GM18867 (cell line): ENCODE measurements around the gene PTBP1.
"Not testable (repeated sequence)": the region's sequence is repeated elsewhere in the genome, so short reads cannot be mapped to it uniquely, and the experiment has no call there.

Experiments
- ATAC-seq: cut with Tn5 transposase; IDR thresholded peaks from one replicate; pipeline ENCODE4 v1.9.1; 2021; ENCODE audit warnings: mild to moderate bottlenecking, moderate library complexity; ENCODE audit not compliant: unreplicated experiment

PTBP1 gene

GRCh38 chr19:807627-808422 is 10.6 kb downstream of the PTBP1 start:
- no peak for ATAC-seq

- ATAC-seq, result no peak
Measured at GRCh38 chr19:808423-808775, 11.1 kb downstream of the PTBP1 start.

GRCh38 chr19:810077-810855 is 13.0 kb downstream of the PTBP1 start:
- ATAC-seq, result no peak

GRCh38 chr19:810883-811489 is 13.7 kb downstream of the PTBP1 start:
- no peak for ATAC-seq

GRCh38 chr19:811506-812048 is 14.3 kb downstream of the PTBP1 start:
- no peak for ATAC-seq

GRCh38 chr19:812049-812746 is 14.9 kb downstream of the PTBP1 start:
- ATAC-seq, result no peak

GRCh38 chr19:812747-813218 is 15.5 kb downstream of the PTBP1 start:
- ATAC-seq, result no peak

GRCh38 chr19:813219-814151 is 16.2 kb downstream of the PTBP1 start:
- ATAC-seq, result no peak

GRCh38 chr19:814152-815078 is 17.2 kb downstream of the PTBP1 start:
- no peak for ATAC-seq

GRCh38 chr19:815079-815774 is 18.0 kb downstream of the PTBP1 start:
- ATAC-seq, result no peak

- no peak for ATAC-seq
Measured at GRCh38 chr19:815775-816499, 18.7 kb downstream of the PTBP1 start.

- ATAC-seq, result no peak
Measured at GRCh38 chr19:816500-816857, 19.2 kb downstream of the PTBP1 start.

- ATAC-seq, result not testable (repeated sequence)
Measured at GRCh38 chr19:820212-820611, 23.0 kb downstream of the PTBP1 start.

GRCh38 chr19:821231-821824 is 24.1 kb downstream of the PTBP1 start:
- no peak for ATAC-seq

- no peak for ATAC-seq
Measured at GRCh38 chr19:821825-822503, 24.7 kb downstream of the PTBP1 start, which contains the start of gene PLPPR3. PLPPR3 (minus strand) TSS chr19:821955; CDS start chr19:821559, 396 bp downstream.

GRCh38 chr19:823565-824121 is 26.4 kb downstream of the PTBP1 start:
- ATAC-seq, result no peak
